CD4-positive, alpha-beta memory T cell (primary cell): ENCODE data around the gene DAB2IP. TPM values are rescaled to one million over a fixed set of nuclear protein-coding genes. Genes with fewer than 3 reads are reported as not detected.

Experiments used
- CTCF ChIA-PET: fragments of 350-600 bp; sonication (Branson Sonifier 250); formaldehyde crosslinking; loops from one replicate; lab custom pipeline; 2021; ENCODE audit warnings: inconsistent platforms; ENCODE audit not compliant: partially characterized antibody; lab: Charles Lee
- POLR2A ChIA-PET: fragments of 350-600 bp; sonication (Branson Sonifier 250); formaldehyde crosslinking; loops from one replicate; lab custom pipeline; 2021; ENCODE audit not compliant: partially characterized antibody; lab: Charles Lee
- DNase-seq, 5 donors: peaks; one replicate each; pipeline versions ENCODE4 v3.0.0 to v3.0.0-alpha.2; 2020 to 2022; ENCODE audit warnings: mixed read lengths in 1 of 5
- H3K27ac ChIP-seq: one replicate; pipeline ENCODE4 v1.7.0; 2013; ENCODE audit warnings: low read depth, low read length
- H3K27me3 ChIP-seq: 2 replicates; pipeline ENCODE4 v1.7.0; 2013; ENCODE audit warnings: mild to moderate bottlenecking, low read length, moderate library complexity; ENCODE audit not compliant: insufficient read depth
- H3K36me3 ChIP-seq: 2 replicates; pipeline ENCODE4 v1.7.0; 2013; ENCODE audit warnings: mild to moderate bottlenecking, low read length, moderate library complexity; ENCODE audit not compliant: insufficient read depth
- H3K4me1 ChIP-seq: 2 replicates; pipeline ENCODE4 v1.7.0; 2013; ENCODE audit warnings: mild to moderate bottlenecking, low read length, moderate library complexity; ENCODE audit not compliant: insufficient read depth
- H3K4me3 ChIP-seq, 2 donors: one replicate each; pipeline ENCODE4 v1.7.0; 2013; ENCODE audit warnings: low read length in 2 of 2, mild to moderate bottlenecking in 1 of 2
- H3K9me3 ChIP-seq, 2 donors: one replicate each; pipeline ENCODE4 v1.7.0; 2013; ENCODE audit warnings: low read length in 2 of 2, control low read depth in 1 of 2; ENCODE audit not compliant: control insufficient read depth in 1 of 2
- H3K27ac Mint-ChIP-seq, 7 donors: one replicate each; pipeline ENCODE4 v1.8.0; 2020 to 2021; ENCODE audit warnings: mixed read lengths in 7 of 7, mild to moderate bottlenecking in 6 of 7, inconsistent platforms in 3 of 7, moderate library complexity in 3 of 7
- H3K27me3 Mint-ChIP-seq, 2 donors: one replicate each; pipeline ENCODE4 v1.8.0; 2020 to 2021; ENCODE audit warnings: mixed read lengths in 2 of 2
- H3K36me3 Mint-ChIP-seq, 2 donors: one replicate each; pipeline ENCODE4 v1.8.0; 2020 to 2021; ENCODE audit warnings: mixed read lengths in 2 of 2, inconsistent platforms in 1 of 2, mild to moderate bottlenecking in 1 of 2
- H3K4me1 Mint-ChIP-seq, 4 donors: one replicate each; pipeline ENCODE4 v1.8.0; 2020 to 2021; ENCODE audit warnings: mixed read lengths in 4 of 4, mild to moderate bottlenecking in 1 of 4
- H3K4me3 Mint-ChIP-seq, 8 donors: one replicate each; pipeline ENCODE4 v1.8.0; 2020 to 2021; ENCODE audit warnings: mixed read lengths in 8 of 8, mild to moderate bottlenecking in 7 of 8, moderate library complexity in 6 of 8, inconsistent platforms in 3 of 8
- H3K9me3 Mint-ChIP-seq, 8 donors: one replicate each; pipeline ENCODE4 v1.8.0; 2020 to 2021; ENCODE audit warnings: mixed read lengths in 8 of 8, mild to moderate bottlenecking in 5 of 8, inconsistent platforms in 3 of 8, moderate library complexity in 1 of 8
- intact Hi-C: fragments of 100-400 bp; cut with micrococcal nuclease; formaldehyde crosslinking; loops from one replicate; pipeline ENCODE4 v1.15.1; 2023
- polyA plus RNA-seq, 2 donors: library from polyadenylated mRNA; unstranded; fragments of 300-500 nt; fragmentation: Illumina TruSeq; gene quantifications; one replicate each; pipeline ENCODE4 v1.2.3, GENCODE V29; 2021
- total RNA-seq, 2 experiments: library from RNA; stranded (reverse); gene quantifications; one replicate each; pipeline ENCODE4 v1.2.3, GENCODE V29; 2021

Gene DAB2IP
- total and polyA plus RNA-seq, 4 experiments from 2014 or later = not detected

GRCh38 chr9:121652021-121652837 is 795 bp downstream of the DAB2IP start:
- no peaks in the 10 kb centered on the region for H3K9me3 Mint-ChIP-seq
- ChIA-PET CTCF (no interaction called here), POLR2A (no interaction called here)
- no peak overlapping the region for H3K27ac ChIP-seq
- H3K27me3 Mint-ChIP-seq = peaks cover 44 to 51% of the 10 kb centered on the region in 2 donors
- H3K4me3 ChIP-seq = no peak overlapping the region
- H3K4me3 Mint-ChIP-seq = peak overlapping the region in 5 of 8 donors; percentile 15 to 76 (median 55)
- peaks cover 29% of the 10 kb centered on the region for H3K27me3 ChIP-seq
- no peaks in the 10 kb centered on the region for H3K9me3 ChIP-seq
- DNase-seq = no peak
- H3K4me1 Mint-ChIP-seq = peaks cover 4 to 21% (median 7%) of the 10 kb centered on the region in 4 donors
- peaks cover 6% of the 10 kb centered on the region for H3K4me1 ChIP-seq
- no peaks in the 10 kb centered on the region for H3K36me3 ChIP-seq
- no peak overlapping the region for H3K27ac Mint-ChIP-seq
- no peaks in the 10 kb centered on the region for H3K36me3 Mint-ChIP-seq
- intact Hi-C loops = no loop called here

GRCh38 chr9:121652838-121653231 is 1.4 kb downstream of the DAB2IP start:
- DNase-seq = no peak
- intact Hi-C loops = no loop called here
- peak overlapping the region in 2 of 8 donors; percentile 15 to 69 for H3K4me3 Mint-ChIP-seq
- peaks cover 4 to 21% (median 7%) of the 10 kb centered on the region in 4 donors for H3K4me1 Mint-ChIP-seq
- H3K27ac Mint-ChIP-seq = no peak overlapping the region
- no peaks in the 10 kb centered on the region for H3K9me3 Mint-ChIP-seq
- H3K27me3 Mint-ChIP-seq = peaks cover 42 to 53% of the 10 kb centered on the region in 2 donors
- Histone ChIP-seq H3K4me1 (peaks cover 6% of the 10 kb centered on the region), H3K27me3 (peaks cover 29% of the 10 kb centered on the region), H3K27ac (no peak overlapping the region), H3K4me3 (no peak overlapping the region), H3K36me3 (no peaks in the 10 kb centered on the region), H3K9me3 (no peaks in the 10 kb centered on the region)
- POLR2A ChIA-PET = no interaction called here
- H3K36me3 Mint-ChIP-seq = no peaks in the 10 kb centered on the region
- CTCF ChIA-PET = no interaction called here

GRCh38 chr9:121654499-121655140 is 3.2 kb downstream of the DAB2IP start:
- Histone ChIP-seq H3K36me3 (no peaks in the 10 kb centered on the region), H3K27me3 (peaks cover 29% of the 10 kb centered on the region), H3K27ac (no peak overlapping the region), H3K9me3 (no peaks in the 10 kb centered on the region), H3K4me3 (no peak overlapping the region), H3K4me1 (peaks cover 6% of the 10 kb centered on the region)
- ChIA-PET POLR2A (no interaction called here), CTCF (no interaction called here)
- no peak for DNase-seq
- Mint-ChIP-seq H3K9me3 (no peaks in the 10 kb centered on the region), H3K4me3 (peak overlapping the region in 1 of 8 donors; percentile 11), H3K27ac (no peak overlapping the region), H3K4me1 (peaks cover 4 to 20% (median 7%) of the 10 kb centered on the region in 4 donors), H3K27me3 (peaks cover 36 to 45% of the 10 kb centered on the region in 2 donors), H3K36me3 (no peaks in the 10 kb centered on the region)
- intact Hi-C loops = no loop called here

GRCh38 chr9:121655231-121655755 is 3.9 kb downstream of the DAB2IP start:
- Histone ChIP-seq H3K27me3 (peaks cover 24% of the 10 kb centered on the region), H3K27ac (no peak overlapping the region), H3K4me1 (peaks cover 6% of the 10 kb centered on the region), H3K36me3 (no peaks in the 10 kb centered on the region), H3K4me3 (no peak overlapping the region), H3K9me3 (no peaks in the 10 kb centered on the region)
- no peaks in the 10 kb centered on the region for H3K36me3 Mint-ChIP-seq
- intact Hi-C loops = no loop called here
- CTCF ChIA-PET = no interaction called here
- peaks cover 32 to 40% of the 10 kb centered on the region in 2 donors for H3K27me3 Mint-ChIP-seq
- peaks cover 4 to 17% (median 7%) of the 10 kb centered on the region in 4 donors for H3K4me1 Mint-ChIP-seq
- no peaks in the 10 kb centered on the region for H3K9me3 Mint-ChIP-seq
- H3K4me3 Mint-ChIP-seq = no peak overlapping the region
- no peak for DNase-seq
- POLR2A ChIA-PET = no interaction called here
- H3K27ac Mint-ChIP-seq = no peak overlapping the region

GRCh38 chr9:121656941-121657470 is 5.6 kb downstream of the DAB2IP start:
- intact Hi-C loops = no loop called here
- Histone ChIP-seq H3K9me3 (no peaks in the 10 kb centered on the region), H3K36me3 (no peaks in the 10 kb centered on the region), H3K4me3 (no peak overlapping the region), H3K27me3 (peaks cover 14% of the 10 kb centered on the region), H3K27ac (no peak overlapping the region), H3K4me1 (peaks cover 2% of the 10 kb centered on the region)
- H3K4me3 Mint-ChIP-seq = no peak overlapping the region
- DNase-seq = no peak
- H3K27me3 Mint-ChIP-seq = peaks cover 24 to 34% of the 10 kb centered on the region in 2 donors
- H3K9me3 Mint-ChIP-seq = no peaks in the 10 kb centered on the region
- no peaks in the 10 kb centered on the region for H3K36me3 Mint-ChIP-seq
- H3K27ac Mint-ChIP-seq = no peak overlapping the region
- POLR2A ChIA-PET = no interaction called here
- peaks cover 2 to 5% (median 3%) of the 10 kb centered on the region in 4 donors for H3K4me1 Mint-ChIP-seq
- CTCF ChIA-PET = no interaction called here

- no peaks in the 10 kb centered on the region for H3K4me1 Mint-ChIP-seq
- H3K36me3 Mint-ChIP-seq = no peaks in the 10 kb centered on the region
- H3K4me3 Mint-ChIP-seq = no peak overlapping the region
- Histone ChIP-seq H3K27ac (no peak overlapping the region), H3K4me3 (no peak overlapping the region), H3K4me1 (no peaks in the 10 kb centered on the region), H3K9me3 (no peaks in the 10 kb centered on the region), H3K36me3 (no peaks in the 10 kb centered on the region), H3K27me3 (peaks cover 8% of the 10 kb centered on the region)
- no peak overlapping the region for H3K27ac Mint-ChIP-seq
- H3K9me3 Mint-ChIP-seq = no peaks in the 10 kb centered on the region
- CTCF ChIA-PET = no interaction called here
- no peak for DNase-seq
- peaks cover 27 to 31% of the 10 kb centered on the region in 2 donors for H3K27me3 Mint-ChIP-seq
- POLR2A ChIA-PET = no interaction called here
- intact Hi-C loops = no loop called here
Observed at GRCh38 chr9:121658166-121658565, 6.7 kb downstream of the DAB2IP start.

- peaks cover 25 to 29% of the 10 kb centered on the region in 2 donors for H3K27me3 Mint-ChIP-seq
Observed at GRCh38 chr9:121658591-121658990, 7.2 kb downstream of the DAB2IP start.

More at GRCh38 chr9:121658591-121658990, 7.2 kb downstream of the DAB2IP start:
- no peak for DNase-seq
- H3K4me3 Mint-ChIP-seq = no peak overlapping the region
- H3K36me3 Mint-ChIP-seq = no peaks in the 10 kb centered on the region
- ChIA-PET POLR2A (no interaction called here), CTCF (no interaction called here)
- H3K4me3 ChIP-seq = no peak overlapping the region
- H3K4me1 ChIP-seq = no peaks in the 10 kb centered on the region
- H3K36me3 ChIP-seq = no peaks in the 10 kb centered on the region
- H3K9me3 ChIP-seq = no peaks in the 10 kb centered on the region
- H3K27ac ChIP-seq = no peak overlapping the region
- no peak overlapping the region for H3K27ac Mint-ChIP-seq
- no peaks in the 10 kb centered on the region for H3K9me3 Mint-ChIP-seq
- H3K27me3 ChIP-seq = peaks cover 8% of the 10 kb centered on the region
- no peaks in the 10 kb centered on the region for H3K4me1 Mint-ChIP-seq
- intact Hi-C loops = no loop called here
